ENCODE measurements around the gene MAN2B2. TPM values are rescaled to one million over a fixed set of nuclear protein-coding genes. Genes with fewer than 3 reads are reported as not detected.
"Not testable (repeated sequence)": the region's sequence is repeated elsewhere in the genome, so short reads cannot be mapped to it uniquely, and the experiment has no call there.

The MAN2B2 gene
- total RNA-seq, 2 experiments from 2014 or later: 13.7 to 19.4 TPM

GRCh38 chr4:6655291-6655690 lies 80.3 kb downstream of the MAN2B2 start:
- H3K79me2 ChIP-seq (ENCODE audit: insufficient read depth, low read depth, low read length); CTCF ChIA-PET (ENCODE audit: unreplicated experiment): not testable (repeated sequence)
- POLR2A ChIA-PET: interaction anchor here (0.8 kb wide), 1 partner anchor 96 kb away, joined by 3 read pairs; no protein-coding TSS in a partner anchor

GRCh38 chr4:6655924-6656323 lies 80.9 kb downstream of the MAN2B2 start:
- H3K9me2 ChIP-seq (ENCODE audit: insufficient read depth, low read length): no peaks in the 10 kb centered on the region
- no peak overlapping the region for H3K27ac ChIP-seq (ENCODE audit: low read depth, low read length, poor library complexity, severe bottlenecking)
- BruUV-seq (replicated peaks): no TSS peak
- no peak overlapping the region for H2AFZ ChIP-seq (ENCODE audit: low read length)
- no peaks in the 10 kb centered on the region for H4K20me1 ChIP-seq (ENCODE audit: insufficient read depth, low read length)
- H3K9me3 ChIP-seq (ENCODE audit: low read length): no peaks in the 10 kb centered on the region
- TF ChIP-seq CTCF (conservative IDR thresholded peaks at IDR 0.05; ENCODE audit: low read length): no peak
- no peak for TF ChIP-seq EZH2phosphoT487 (IDR thresholded peaks at IDR 0.05; ENCODE audit: borderline replicate concordance, low read depth, low read length)
- intact Hi-C loops (cut with micrococcal nuclease; ENCODE audit: unreplicated experiment): no loop called here
- no peaks in the 10 kb centered on the region for H3K79me2 ChIP-seq (ENCODE audit: insufficient read depth, low read depth, low read length)
- H3K4me3 ChIP-seq (ENCODE audit: low read depth, low read length, poor library complexity, severe bottlenecking): no peak overlapping the region
- CTCF ChIA-PET (ENCODE audit: unreplicated experiment): no interaction called here
- H3K36me3 ChIP-seq (ENCODE audit: insufficient read depth, low read length): no peaks in the 10 kb centered on the region
- no peak for DNase-seq (ENCODE audit: low spot score)
- H3K4me2 ChIP-seq (ENCODE audit: low read length): no peak overlapping the region
- no peaks in the 10 kb centered on the region for H3K4me1 ChIP-seq (ENCODE audit: insufficient read depth, low read length, poor library complexity, severe bottlenecking)
- POLR2A ChIA-PET: interaction anchor here (0.5 to 0.9 kb wide), 3 partner anchors 15 to 96 kb away, joined by 3 to 5 read pairs (median 3); partner anchors contain the start of gene MRFAP1

More at GRCh38 chr4:6655291-6655690, 80.3 kb downstream of the MAN2B2 start:
- intact Hi-C loops (cut with micrococcal nuclease; ENCODE audit: unreplicated experiment); H3K9me2 ChIP-seq (ENCODE audit: insufficient read depth, low read length); H3K9me3 ChIP-seq (ENCODE audit: low read length); DNase-seq (ENCODE audit: low spot score); H3K4me2 ChIP-seq (ENCODE audit: low read length); H2AFZ ChIP-seq (ENCODE audit: low read length); BruUV-seq (replicated peaks); H3K27ac ChIP-seq (ENCODE audit: low read depth, low read length, poor library complexity, severe bottlenecking); H3K36me3 ChIP-seq (ENCODE audit: insufficient read depth, low read length); H3K4me1 ChIP-seq (ENCODE audit: insufficient read depth, low read length, poor library complexity, severe bottlenecking); H3K4me3 ChIP-seq (ENCODE audit: low read depth, low read length, poor library complexity, severe bottlenecking); H4K20me1 ChIP-seq (ENCODE audit: insufficient read depth, low read length): not testable (repeated sequence)

GRCh38 chr4:6657242-6658208 lies 82.5 kb downstream of the MAN2B2 start:
- ChIA-PET CTCF (ENCODE audit: unreplicated experiment) (no interaction called here), POLR2A (interaction anchor here (0.7 kb wide), 1 partner anchor 15 kb away, joined by 3 read pairs; no protein-coding TSS in a partner anchor)
- no peaks in the 10 kb centered on the region for H3K4me1 ChIP-seq (ENCODE audit: insufficient read depth, low read length, poor library complexity, severe bottlenecking)
- no peak overlapping the region for H3K27ac ChIP-seq (ENCODE audit: low read depth, low read length, poor library complexity, severe bottlenecking)
- H3K79me2 ChIP-seq (ENCODE audit: insufficient read depth, low read depth, low read length): no peaks in the 10 kb centered on the region
- H3K36me3 ChIP-seq (ENCODE audit: insufficient read depth, low read length): no peaks in the 10 kb centered on the region
- no peak overlapping the region for H3K4me3 ChIP-seq (ENCODE audit: low read depth, low read length, poor library complexity, severe bottlenecking)
- TF ChIP-seq EZH2phosphoT487 (IDR thresholded peaks at IDR 0.05; ENCODE audit: borderline replicate concordance, low read depth, low read length) (no peak), CTCF (conservative IDR thresholded peaks at IDR 0.05; ENCODE audit: low read length) (no peak)
- H3K9me2 ChIP-seq (ENCODE audit: insufficient read depth, low read length): no peaks in the 10 kb centered on the region
- no peak for DNase-seq (ENCODE audit: low spot score)
- H4K20me1 ChIP-seq (ENCODE audit: insufficient read depth, low read length): no peaks in the 10 kb centered on the region
- intact Hi-C loops (cut with micrococcal nuclease; ENCODE audit: unreplicated experiment): no loop called here
- no peak overlapping the region for H2AFZ ChIP-seq (ENCODE audit: low read length)
- no peaks in the 10 kb centered on the region for H3K9me3 ChIP-seq (ENCODE audit: low read length)
- BruUV-seq (replicated peaks): no TSS peak
- H3K4me2 ChIP-seq (ENCODE audit: low read length): no peak overlapping the region
